Activated CD4-positive, alpha-beta memory T cell treated with anti-CD3 and anti-CD28 coated beads for 36 hours (primary cell): ENCODE data around the gene ABCC4. TPM values are rescaled to one million over a fixed set of nuclear protein-coding genes. Genes with fewer than 3 reads are reported as not detected.
A peak's percentile ranks its signal among the peaks of the same experiment; 100 is the strongest.
"Not testable (repeated sequence)": the region's sequence is repeated elsewhere in the genome, so short reads cannot be mapped to it uniquely, and the experiment has no call there.

ENCODE experiments used
- CTCF ChIA-PET: fragments of 350-600 bp; sonication (Branson Sonifier 250); formaldehyde crosslinking; loops from one replicate; lab custom pipeline; 2021; ENCODE audit warnings: antibody characterized with exemption, inconsistent platforms; lab: Charles Lee
- POLR2A ChIA-PET: fragments of 350-600 bp; sonication (Branson Sonifier 250); formaldehyde crosslinking; loops from one replicate; lab custom pipeline; 2021; ENCODE audit warnings: antibody characterized with exemption; lab: Charles Lee
- DNase-seq: peaks from one replicate; pipeline ENCODE4 v3.0.0-alpha.2; 2020
- H3K27ac Mint-ChIP-seq: one replicate; pipeline ENCODE4 v1.8.0; 2021; ENCODE audit warnings: mixed read lengths
- H3K27me3 Mint-ChIP-seq: one replicate; pipeline ENCODE4 v1.8.0; 2021; ENCODE audit warnings: mixed read lengths
- H3K36me3 Mint-ChIP-seq: one replicate; pipeline ENCODE4 v1.8.0; 2021; ENCODE audit warnings: mixed read lengths
- H3K4me1 Mint-ChIP-seq: one replicate; pipeline ENCODE4 v1.8.0; 2021; ENCODE audit warnings: low read depth, mixed read lengths
- H3K4me3 Mint-ChIP-seq: one replicate; pipeline ENCODE4 v1.8.0; 2021; ENCODE audit warnings: mild to moderate bottlenecking, mixed read lengths
- H3K9me3 Mint-ChIP-seq: one replicate; pipeline ENCODE4 v1.8.0; 2021; ENCODE audit warnings: mixed read lengths
- intact Hi-C: fragments of 100-400 bp; cut with micrococcal nuclease; formaldehyde crosslinking; loops from one replicate; pipeline ENCODE4 v1.15.1; 2023
- total RNA-seq, 2 experiments: library from RNA; stranded (reverse); gene quantifications; one replicate each; pipeline ENCODE4 v1.2.3, GENCODE V29; 2021

The ABCC4 gene
- total RNA-seq, 2 experiments from 2014 or later = 6.9 to 8.7 TPM

DNA sequence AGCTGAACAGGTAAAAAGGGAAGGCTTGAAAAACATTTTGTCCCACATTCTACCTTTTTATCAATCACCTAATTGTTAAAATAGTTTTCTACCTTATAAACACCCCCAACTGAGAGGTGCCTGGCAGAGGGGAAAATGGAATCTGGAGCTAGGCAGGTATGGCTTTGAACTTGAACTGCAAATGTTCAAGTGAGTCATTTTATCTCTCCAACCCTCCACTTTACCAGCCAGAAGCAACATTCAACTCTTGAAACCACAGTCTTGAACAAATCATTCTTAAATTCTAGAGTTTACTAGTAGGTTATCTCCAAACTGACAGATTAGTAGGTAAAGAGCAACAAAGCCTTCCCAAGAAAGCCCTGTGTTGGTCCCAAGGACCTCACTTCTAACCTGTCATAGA lies 116.9 kb downstream of the ABCC4 start:
- ChIA-PET CTCF (interaction anchor here (6.5 kb wide), 1 partner anchor 220 kb away, joined by 39 read pairs; no protein-coding TSS in a partner anchor), POLR2A (interaction anchor here (1.1 to 1.4 kb wide), 2 partner anchors 220 to 589 kb away, joined by 3 to 4 read pairs; partner anchors contain the start of gene TGDS)
- DNase-seq = peak; percentile 29
- peaks cover 21% of the 10 kb centered on the region for H3K36me3 Mint-ChIP-seq
- peaks cover 8% of the 10 kb centered on the region for H3K9me3 Mint-ChIP-seq
- peak overlapping the region; percentile 73 for H3K27ac Mint-ChIP-seq
- H3K4me1 Mint-ChIP-seq = peaks cover 58% of the 10 kb centered on the region
- H3K4me3 Mint-ChIP-seq = no peak overlapping the region
- H3K27me3 Mint-ChIP-seq = no peaks in the 10 kb centered on the region
- intact Hi-C loops = loop anchor here (1.0 to 5.0 kb wide), 4 partner anchors 8 to 766 kb away; partner anchors contain the start of gene DNAJC3

DNA sequence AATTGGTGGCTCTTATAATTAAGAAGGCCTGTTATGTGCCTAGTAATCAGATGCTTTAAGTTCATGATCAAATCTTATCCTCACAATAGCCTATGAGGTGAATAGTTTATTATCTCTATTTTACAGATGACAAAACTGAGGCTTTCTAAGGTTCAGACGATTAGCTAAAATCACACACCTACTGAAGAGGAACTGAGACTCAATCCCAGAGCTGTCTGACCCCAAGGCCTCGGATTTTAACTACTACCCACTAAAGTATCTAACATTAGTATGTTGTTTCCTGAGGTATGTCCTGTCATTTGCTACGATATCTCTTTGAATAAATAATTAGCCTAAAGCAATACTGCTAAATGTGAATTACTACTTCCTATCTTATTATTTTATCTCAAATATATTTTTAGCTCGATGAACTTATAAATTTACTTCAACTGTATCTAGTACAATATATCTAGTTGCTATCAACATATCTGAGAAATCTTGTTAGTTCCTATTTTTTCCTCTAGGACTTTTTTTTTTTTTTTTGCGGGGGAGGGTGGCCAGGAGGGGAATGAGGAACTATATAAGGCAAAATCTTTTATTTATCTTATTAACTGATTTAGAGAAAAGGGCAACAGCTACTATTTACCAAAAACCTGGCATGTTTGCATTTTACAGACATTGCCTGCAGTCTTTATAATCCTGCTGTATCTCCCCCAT lies 118.5 kb downstream of the ABCC4 start:
- CTCF ChIA-PET = interaction anchor here (1.3 to 6.5 kb wide), 2 partner anchors 132 to 222 kb away, joined by 3 to 39 read pairs; no protein-coding TSS in a partner anchor
- intact Hi-C loops = loop anchor here (5.0 kb wide), 2 partner anchors 495 to 515 kb away; partner anchors contain the start of gene DNAJC3
- H3K4me3 Mint-ChIP-seq = no peak overlapping the region

DNA sequence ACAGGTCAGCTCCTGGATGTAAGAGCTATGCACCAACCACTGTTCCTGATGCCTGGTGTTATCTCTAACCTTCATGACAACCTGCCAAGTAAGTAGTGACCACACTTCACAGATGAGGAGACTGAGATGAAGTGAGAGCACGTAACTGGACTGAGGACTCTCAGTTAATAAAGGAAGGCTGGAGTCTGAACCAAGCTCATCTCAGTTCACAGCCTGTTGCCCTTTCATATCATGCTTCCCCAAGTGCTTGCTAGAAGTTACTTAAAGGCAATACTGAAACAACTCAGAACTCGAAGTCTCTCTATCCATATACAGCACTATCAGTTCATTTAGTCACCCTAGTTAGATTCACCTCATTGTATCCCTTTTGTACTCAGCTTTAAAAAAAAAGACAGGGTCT lies 119.7 kb downstream of the ABCC4 start:
- CTCF ChIA-PET = interaction anchor here (1.3 to 6.5 kb wide), 4 partner anchors 8 to 223 kb away, joined by 3 to 39 read pairs (median 13); no protein-coding TSS in a partner anchor
- POLR2A ChIA-PET = interaction anchor here (1.2 kb wide), 1 partner anchor 32 kb away, joined by 5 read pairs; no protein-coding TSS in a partner anchor
- no peak overlapping the region for H3K4me3 Mint-ChIP-seq
- no peak for DNase-seq
- no peaks in the 10 kb centered on the region for H3K27me3 Mint-ChIP-seq
- H3K36me3 Mint-ChIP-seq = peaks cover 40% of the 10 kb centered on the region
- H3K4me1 Mint-ChIP-seq = peaks cover 64% of the 10 kb centered on the region
- peaks cover 16% of the 10 kb centered on the region for H3K9me3 Mint-ChIP-seq
- intact Hi-C loops = loop anchor here (5.0 kb wide), 2 partner anchors 496 to 514 kb away; partner anchors contain the start of gene DNAJC3
- H3K27ac Mint-ChIP-seq = peak overlapping the region; percentile 57

More for the DNA sequence above, 118.5 kb downstream of the ABCC4 start:
- H3K36me3 Mint-ChIP-seq = peaks cover 33% of the 10 kb centered on the region
- H3K4me1 Mint-ChIP-seq = peaks cover 57% of the 10 kb centered on the region
- no peak for DNase-seq
- peaks cover 16% of the 10 kb centered on the region for H3K9me3 Mint-ChIP-seq
- no peaks in the 10 kb centered on the region for H3K27me3 Mint-ChIP-seq
- H3K27ac Mint-ChIP-seq = no peak overlapping the region
- POLR2A ChIA-PET = no interaction called here

DNA sequence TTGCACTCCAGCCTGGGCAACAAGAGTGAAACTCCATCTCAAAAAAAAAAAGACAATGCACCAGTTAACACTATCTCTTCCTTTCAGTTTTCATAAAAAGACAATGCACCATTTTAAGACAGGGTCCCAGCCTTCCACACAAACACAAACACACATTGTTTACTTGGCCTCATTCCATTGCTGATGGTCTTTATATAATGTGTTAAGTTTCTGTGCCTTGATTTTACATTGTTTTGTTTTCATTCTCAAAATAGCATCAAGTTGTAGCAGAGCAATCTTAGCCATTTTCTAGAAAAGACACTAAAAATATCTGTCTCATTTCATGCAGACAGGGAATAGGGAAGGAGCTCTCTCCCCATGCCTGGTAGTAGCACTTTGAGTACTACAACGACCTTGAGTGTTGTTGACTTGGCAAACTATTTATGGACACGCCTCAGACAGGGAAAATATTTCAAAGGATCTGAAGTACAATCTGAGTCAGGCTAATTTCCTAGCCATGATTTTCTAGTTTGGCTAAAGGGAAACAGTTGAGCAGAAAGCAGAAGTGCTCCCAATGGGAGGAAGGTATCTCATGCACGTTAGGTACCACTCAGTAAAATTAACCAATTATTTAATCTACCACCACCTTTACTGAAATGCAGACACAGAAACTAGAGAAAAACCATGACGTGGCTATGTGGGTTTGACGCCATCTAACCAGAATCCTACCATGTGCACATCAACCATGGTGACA lies 120.6 kb downstream of the ABCC4 start:
- no peak for DNase-seq
- CTCF ChIA-PET = interaction anchor here (1.4 to 6.5 kb wide), 3 partner anchors 9 to 224 kb away, joined by 4 to 39 read pairs (median 22); no protein-coding TSS in a partner anchor
- Mint-ChIP-seq H3K36me3 (peaks cover 42% of the 10 kb centered on the region), H3K4me3 (no peak overlapping the region), H3K9me3 (peaks cover 16% of the 10 kb centered on the region), H3K27ac (no peak overlapping the region), H3K27me3 (no peaks in the 10 kb centered on the region), H3K4me1 (peaks cover 63% of the 10 kb centered on the region)
- intact Hi-C loops = loop anchor here (5.0 kb wide), 2 partner anchors 497 to 513 kb away; partner anchors contain the start of gene DNAJC3
- POLR2A ChIA-PET = no interaction called here

DNA sequence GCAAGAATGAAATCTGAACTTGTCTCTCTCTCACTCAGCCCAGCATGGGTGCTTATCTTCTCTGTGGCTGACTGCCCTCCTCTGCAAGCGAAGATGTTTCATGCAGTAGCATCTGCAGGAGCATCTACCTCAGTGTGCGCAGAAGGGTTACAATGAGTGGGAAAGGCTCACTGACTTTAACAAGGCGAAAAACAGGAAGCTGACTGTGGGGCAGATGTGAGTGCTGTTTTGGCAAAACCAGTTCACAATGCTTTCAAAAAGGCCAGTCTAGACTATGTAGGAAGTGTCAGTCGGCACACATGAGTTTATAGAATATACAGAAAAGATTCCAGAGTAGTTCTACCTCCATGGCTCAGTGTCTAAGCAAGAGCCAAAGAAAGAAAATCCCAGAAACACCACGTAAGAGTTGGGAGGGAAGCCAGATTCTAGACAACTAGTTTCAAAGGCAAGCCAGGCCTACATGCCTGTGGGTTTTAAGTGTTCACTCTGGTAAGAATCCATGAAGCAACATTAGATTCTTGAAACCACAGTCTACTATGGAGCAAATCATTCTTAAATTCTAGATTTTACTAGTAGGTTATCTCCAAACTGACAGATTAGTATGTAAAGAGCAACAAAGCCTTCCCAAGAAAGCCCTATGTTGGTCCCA lies 124.5 kb downstream of the ABCC4 start:
- Mint-ChIP-seq H3K27me3 (no peaks in the 10 kb centered on the region), H3K4me1 (peaks cover 34% of the 10 kb centered on the region), H3K4me3 (no peak overlapping the region), H3K36me3 (peaks cover 55% of the 10 kb centered on the region), H3K9me3 (peaks cover 16% of the 10 kb centered on the region), H3K27ac (peak overlapping the region; percentile 85)
- intact Hi-C loops = loop anchor here (1.0 to 2.0 kb wide), 2 partner anchors 8 to 126 kb away; no protein-coding TSS in a partner anchor
- ChIA-PET POLR2A (no interaction called here), CTCF (interaction anchor here (0.7 kb wide), 1 partner anchor 12 kb away, joined by 3 read pairs; no protein-coding TSS in a partner anchor)
- peak; percentile 43 for DNase-seq

DNA sequence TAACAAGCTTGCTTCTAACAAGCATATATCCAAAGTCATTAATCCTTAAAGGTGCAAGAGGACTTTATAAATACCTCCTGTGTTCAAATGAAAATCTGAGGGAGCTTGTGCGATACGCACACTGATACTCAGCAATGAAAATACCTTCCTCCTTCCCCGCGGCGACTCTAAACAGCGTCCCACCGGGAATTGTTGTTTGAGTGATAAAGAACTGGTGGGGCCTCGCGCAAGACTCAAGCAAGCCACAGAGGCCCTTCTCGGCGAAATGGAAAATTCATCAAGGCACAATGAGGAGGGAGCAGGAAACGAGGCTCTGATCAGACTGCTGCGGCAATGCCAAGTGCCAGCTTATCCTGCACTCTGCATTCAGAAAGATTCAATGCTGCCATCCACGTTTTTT lies 126.7 kb downstream of the ABCC4 start:
- Mint-ChIP-seq H3K4me1 (peaks cover 21% of the 10 kb centered on the region), H3K4me3 (no peak overlapping the region), H3K36me3 (peaks cover 54% of the 10 kb centered on the region), H3K27ac (no peak overlapping the region), H3K9me3 (peaks cover 10% of the 10 kb centered on the region), H3K27me3 (no peaks in the 10 kb centered on the region)
- DNase-seq = no peak
- CTCF ChIA-PET = interaction anchor here (1.9 to 2.3 kb wide), 2 partner anchors 15 to 17 kb away, joined by 5 to 10 read pairs; no protein-coding TSS in a partner anchor
- POLR2A ChIA-PET = no interaction called here
- intact Hi-C loops = no loop called here

DNA sequence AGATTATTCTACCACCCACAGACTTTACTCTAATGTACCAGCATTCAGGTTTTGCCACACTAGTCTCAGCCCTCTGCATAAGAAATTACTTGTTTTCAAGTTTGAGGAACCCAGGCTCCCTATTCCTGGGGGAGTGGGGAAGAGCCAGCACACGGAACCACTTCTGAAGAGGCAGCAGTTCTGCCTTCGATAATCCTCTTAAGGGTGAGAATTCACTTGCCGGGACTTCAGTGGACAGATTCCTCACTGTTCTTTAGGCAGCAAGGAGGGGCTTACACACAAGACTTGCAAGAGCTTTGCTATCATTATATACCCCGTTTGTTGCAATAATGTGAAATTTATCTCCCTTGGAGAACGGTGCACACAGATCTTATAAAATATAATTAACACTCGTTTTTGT lies 133.1 kb downstream of the ABCC4 start:
- intact Hi-C loops = no loop called here
- POLR2A ChIA-PET = no interaction called here

DNA sequence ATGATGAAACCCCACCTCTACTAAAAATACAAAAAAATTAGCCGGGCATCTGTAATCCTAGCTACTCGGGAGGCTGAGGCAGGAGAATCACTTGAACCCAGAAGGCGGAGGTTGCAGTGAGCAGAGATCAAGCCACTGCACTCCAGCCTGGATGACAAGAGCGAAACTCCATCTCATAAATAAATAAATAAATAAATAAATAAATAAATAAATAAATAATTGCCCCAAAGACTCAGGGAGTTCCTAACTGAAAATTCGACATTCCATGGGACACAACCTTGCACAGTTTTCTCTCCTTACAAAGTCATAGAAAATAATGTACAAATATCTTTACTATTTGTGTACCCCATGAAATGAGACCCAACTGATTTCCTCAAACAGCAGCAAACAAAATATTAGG lies 134.2 kb downstream of the ABCC4 start:
- H3K27me3 Mint-ChIP-seq, H3K4me1 Mint-ChIP-seq, H3K4me3 Mint-ChIP-seq, DNase-seq, intact Hi-C loops, H3K9me3 Mint-ChIP-seq, CTCF ChIA-PET, POLR2A ChIA-PET, H3K27ac Mint-ChIP-seq: not testable (repeated sequence)
- peaks cover 44% of the 10 kb centered on the region for H3K36me3 Mint-ChIP-seq

More for the DNA sequence above, 133.1 kb downstream of the ABCC4 start:
- Mint-ChIP-seq H3K27ac (no peak overlapping the region), H3K36me3 (peaks cover 45% of the 10 kb centered on the region), H3K4me1 (no peaks in the 10 kb centered on the region), H3K27me3 (no peaks in the 10 kb centered on the region), H3K9me3 (no peaks in the 10 kb centered on the region), H3K4me3 (no peak overlapping the region)
- CTCF ChIA-PET = no interaction called here
- no peak for DNase-seq

DNA sequence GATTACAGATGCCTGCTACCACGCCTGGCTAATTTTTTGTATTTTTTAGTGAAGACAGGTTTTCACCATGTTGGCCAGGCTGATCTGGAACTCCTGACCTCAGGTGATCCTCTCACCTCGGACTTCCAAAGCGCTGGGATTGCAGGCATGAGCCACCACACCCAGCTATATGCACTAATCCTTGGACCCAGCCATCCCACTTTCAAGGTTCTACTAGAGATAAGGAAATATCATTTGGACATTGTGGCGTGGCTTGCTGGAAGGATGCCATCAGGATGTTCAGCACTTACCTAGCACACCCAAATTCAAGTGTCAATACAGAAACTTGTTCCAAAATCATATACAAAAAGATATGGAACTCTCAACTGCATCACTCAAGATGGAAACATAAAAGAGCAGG lies 136.4 kb downstream of the ABCC4 start:
- ChIA-PET CTCF (interaction anchor here (1.0 kb wide), 1 partner anchor 240 kb away, joined by 3 read pairs; no protein-coding TSS in a partner anchor), POLR2A (no interaction called here)
- intact Hi-C loops = no loop called here

GRCh38 chr13:95160112-95160906 lies 140.9 kb downstream of the ABCC4 start:
- DNase-seq = no peak

More for the DNA sequence above, 136.4 kb downstream of the ABCC4 start:
- no peaks in the 10 kb centered on the region for H3K4me1 Mint-ChIP-seq
- no peaks in the 10 kb centered on the region for H3K9me3 Mint-ChIP-seq
- no peak overlapping the region for H3K4me3 Mint-ChIP-seq
- H3K27me3 Mint-ChIP-seq = no peaks in the 10 kb centered on the region
- no peak for DNase-seq
- H3K27ac Mint-ChIP-seq = no peak overlapping the region
- H3K36me3 Mint-ChIP-seq = peaks cover 37% of the 10 kb centered on the region

DNA sequence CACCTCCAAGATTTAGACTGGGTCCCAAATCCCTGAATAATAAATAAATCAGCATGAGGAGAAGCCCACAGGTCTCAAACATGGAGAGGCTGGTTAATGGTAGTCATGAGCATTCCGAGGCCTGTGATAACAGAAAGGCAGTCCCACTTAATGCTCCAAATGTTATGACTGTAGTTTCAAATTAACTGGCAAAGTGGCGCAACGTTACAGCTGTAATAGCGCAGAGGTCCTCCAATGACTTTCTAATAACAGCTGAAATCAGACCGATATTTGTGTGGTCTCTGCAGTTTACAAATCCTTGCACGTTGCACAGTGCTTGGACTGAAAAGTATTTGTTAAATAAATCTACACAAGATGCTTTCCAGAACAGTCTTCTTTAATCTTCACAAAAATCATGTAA lies 141.8 kb downstream of the ABCC4 start:
- ChIA-PET POLR2A (no interaction called here), CTCF (interaction anchor here (1.5 kb wide), 1 partner anchor 30 kb away, joined by 4 read pairs; no protein-coding TSS in a partner anchor)
- no peaks in the 10 kb centered on the region for H3K9me3 Mint-ChIP-seq
- no peaks in the 10 kb centered on the region for H3K4me1 Mint-ChIP-seq
- H3K36me3 Mint-ChIP-seq = peaks cover 24% of the 10 kb centered on the region
- intact Hi-C loops = loop anchor here (10.0 kb wide), 2 partner anchors 445 to 505 kb away; partner anchors contain the start of gene SOX21
- no peak overlapping the region for H3K4me3 Mint-ChIP-seq
- H3K27me3 Mint-ChIP-seq = no peaks in the 10 kb centered on the region
- H3K27ac Mint-ChIP-seq = no peak overlapping the region
- no peak for DNase-seq

More at GRCh38 chr13:95160112-95160906, 140.9 kb downstream of the ABCC4 start:
- intact Hi-C loops = no loop called here
- H3K9me3 Mint-ChIP-seq = no peaks in the 10 kb centered on the region
- ChIA-PET POLR2A (no interaction called here), CTCF (no interaction called here)
- peaks cover 29% of the 10 kb centered on the region for H3K36me3 Mint-ChIP-seq
- no peaks in the 10 kb centered on the region for H3K4me1 Mint-ChIP-seq
- H3K27ac Mint-ChIP-seq = no peak overlapping the region
- no peak overlapping the region for H3K4me3 Mint-ChIP-seq
- H3K27me3 Mint-ChIP-seq = no peaks in the 10 kb centered on the region
